HUES48 (cell line): ENCODE results near the gene SMR3A.

Source experiments
- H3K27ac ChIP-seq: one replicate; pipeline ENCODE4 v1.7.0; 2013; ENCODE audit warnings: low read depth, low read length, inconsistent platforms
- H3K27me3 ChIP-seq: 2 replicates; pipeline ENCODE4 v1.6.1; 2013; ENCODE audit warnings: mild to moderate bottlenecking, low read length; ENCODE audit not compliant: control insufficient read depth, insufficient read depth
- H3K36me3 ChIP-seq: 2 replicates; pipeline ENCODE4 v1.6.1; 2013; ENCODE audit warnings: low read length; ENCODE audit not compliant: control insufficient read depth, insufficient read depth
- H3K4me1 ChIP-seq: 2 replicates; pipeline ENCODE4 v1.6.1; 2013; ENCODE audit warnings: mild to moderate bottlenecking, low read length; ENCODE audit not compliant: control insufficient read depth, insufficient read depth
- H3K4me3 ChIP-seq: 2 replicates; pipeline ENCODE4 v1.5.1; 2013; ENCODE audit warnings: mild to moderate bottlenecking, low read depth, low read length
- H3K9ac ChIP-seq: 2 replicates; pipeline ENCODE4 v1.6.1; 2013; ENCODE audit warnings: mild to moderate bottlenecking, low read depth, low read length, moderate library complexity
- H3K9me3 ChIP-seq: 2 replicates; pipeline ENCODE4 v1.6.1; 2013; ENCODE audit warnings: low read length; ENCODE audit not compliant: control insufficient read depth, insufficient read depth

The SMR3A gene

DNA sequence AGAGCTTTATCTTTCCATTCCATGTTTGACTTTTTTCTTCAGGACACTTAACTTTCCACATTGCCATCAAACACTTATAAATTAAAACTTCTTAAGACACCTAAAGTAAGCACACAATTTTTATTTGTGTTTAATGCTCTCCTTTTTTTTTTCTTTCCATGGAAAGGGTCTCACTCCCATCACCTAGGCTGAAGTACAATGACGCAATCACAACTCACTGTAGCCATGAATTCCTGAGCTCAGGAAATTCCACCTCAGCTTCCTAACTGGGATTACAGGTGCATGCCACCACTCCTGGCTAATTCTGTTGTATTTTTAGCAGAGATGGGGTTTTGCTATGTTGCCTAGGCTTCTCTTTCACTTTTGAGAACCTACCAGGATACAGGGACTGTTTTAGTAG, 7.3 kb downstream of the SMR3A start:
- H3K4me1 ChIP-seq: no peaks in the 10 kb centered on the region
- no peaks in the 10 kb centered on the region for H3K36me3 ChIP-seq
- no peak overlapping the region for H3K9ac ChIP-seq
- no peaks in the 10 kb centered on the region for H3K27me3 ChIP-seq
- H3K27ac ChIP-seq: no peak overlapping the region
- no peak overlapping the region for H3K4me3 ChIP-seq
- H3K9me3 ChIP-seq: no peaks in the 10 kb centered on the region

- H3K27ac ChIP-seq: no peak overlapping the region
- H3K4me1 ChIP-seq: no peaks in the 10 kb centered on the region
- H3K9ac ChIP-seq: no peak overlapping the region
- no peak overlapping the region for H3K4me3 ChIP-seq
- no peaks in the 10 kb centered on the region for H3K36me3 ChIP-seq
- no peaks in the 10 kb centered on the region for H3K9me3 ChIP-seq
- no peaks in the 10 kb centered on the region for H3K27me3 ChIP-seq
These were observed 11.4 kb downstream of the SMR3A start for GRCh38 chr4:70371987-70372386.

DNA sequence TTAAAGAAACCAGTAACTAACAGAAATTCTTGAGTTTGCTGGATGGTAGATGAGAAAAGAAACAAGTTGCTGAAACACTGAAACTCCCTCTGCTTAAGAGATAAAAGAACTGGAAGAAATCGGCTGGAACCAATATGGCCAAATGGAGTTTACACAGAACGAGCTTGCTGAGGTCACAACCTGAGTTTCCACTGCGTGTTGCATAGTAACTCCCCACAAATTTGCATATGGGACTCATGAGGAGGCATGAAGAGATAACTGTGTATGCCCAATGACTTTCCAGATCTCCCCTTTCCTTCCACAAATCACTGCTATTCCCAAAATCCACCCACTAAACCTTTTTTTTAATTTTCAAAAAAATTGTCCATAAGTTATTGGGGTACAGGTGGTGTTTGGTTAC, 12.2 kb downstream of the SMR3A start:
- Histone ChIP-seq H3K27ac (no peak overlapping the region), H3K27me3 (no peaks in the 10 kb centered on the region), H3K36me3 (no peaks in the 10 kb centered on the region), H3K4me3 (no peak overlapping the region), H3K9ac (no peak overlapping the region), H3K4me1 (no peaks in the 10 kb centered on the region), H3K9me3 (no peaks in the 10 kb centered on the region)

DNA sequence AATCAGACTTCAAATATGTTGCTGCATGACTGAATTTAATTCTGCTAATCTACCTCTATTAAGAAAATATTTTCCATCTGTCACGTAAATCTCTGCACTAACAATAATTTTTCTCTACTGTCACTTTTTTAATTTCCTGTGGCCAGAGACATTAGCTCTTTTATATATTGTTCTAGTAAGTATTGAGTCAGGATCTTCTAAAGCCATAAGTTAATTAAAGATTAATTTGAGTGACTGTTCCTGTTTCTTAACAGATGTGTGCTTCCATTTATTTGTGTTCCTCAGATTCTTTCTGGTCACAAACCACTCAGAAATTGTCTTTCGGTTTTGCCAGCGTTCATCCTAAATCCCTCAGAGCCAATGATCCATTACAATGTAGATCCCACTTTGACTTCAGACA, 20.0 kb downstream of the SMR3A start:
- H3K4me3 ChIP-seq: no peak overlapping the region
- H3K36me3 ChIP-seq: no peaks in the 10 kb centered on the region
- no peaks in the 10 kb centered on the region for H3K4me1 ChIP-seq
- no peaks in the 10 kb centered on the region for H3K27me3 ChIP-seq
- no peak overlapping the region for H3K9ac ChIP-seq
- H3K27ac ChIP-seq: no peak overlapping the region
- H3K9me3 ChIP-seq: no peaks in the 10 kb centered on the region

- Histone ChIP-seq H3K4me3 (no peak within 1 kb of the TSS), H3K27me3 (no peaks in the 10 kb centered on the region), H3K27ac (no peak within 1 kb of the TSS), H3K36me3 (no peaks in the 10 kb centered on the region), H3K9me3 (no peaks in the 10 kb centered on the region), H3K4me1 (no peaks in the 10 kb centered on the region), H3K9ac (no peak within 1 kb of the TSS)
These were observed 22.2 kb downstream of the SMR3A start, which contains the start of gene SMR3B for GRCh38 chr4:70382691-70383181. Gene SMR3B, plus strand, starts transcription at chr4:70383131. Its CDS starts 1,380 bp downstream, at chr4:70384511.

DNA sequence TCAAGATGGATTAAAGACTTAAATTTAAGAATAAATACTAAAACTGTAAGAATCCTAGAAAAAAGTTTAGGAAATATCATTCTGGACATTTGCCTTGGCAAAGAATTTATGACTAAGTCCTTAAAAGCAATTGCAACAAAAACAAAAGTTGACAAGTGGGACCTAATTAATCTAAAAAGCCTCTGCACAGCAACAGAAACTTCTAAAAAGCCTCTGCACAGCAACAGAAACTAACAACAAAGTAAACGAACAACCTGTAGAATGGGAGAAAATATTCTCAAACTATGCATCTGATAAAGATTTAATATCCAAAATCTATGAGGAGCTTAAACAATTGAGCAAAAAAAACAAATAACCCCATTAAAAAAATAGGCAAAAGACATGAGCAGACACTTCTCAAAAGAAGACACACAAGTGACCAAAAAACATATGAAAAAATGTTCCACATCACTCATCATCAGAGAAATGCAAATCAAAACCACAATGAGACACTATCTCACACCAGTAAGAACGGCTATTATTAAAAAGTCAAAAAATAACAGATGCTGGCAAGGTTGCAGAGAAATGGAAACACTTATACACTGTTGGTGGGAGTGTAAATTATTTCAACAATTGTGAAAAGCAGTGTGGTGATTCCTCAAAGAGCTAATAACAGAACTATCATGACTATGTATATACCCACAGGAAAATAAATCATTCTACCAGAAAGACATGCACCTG, 31.7 kb downstream of the SMR3A start:
- Histone ChIP-seq H3K36me3 (no peaks in the 10 kb centered on the region), H3K27ac (no peak overlapping the region), H3K27me3 (no peaks in the 10 kb centered on the region), H3K4me1 (no peaks in the 10 kb centered on the region), H3K9me3 (no peaks in the 10 kb centered on the region), H3K9ac (no peak overlapping the region), H3K4me3 (no peak overlapping the region)

GRCh38 chr4:70397580-70397979, 37.0 kb downstream of the SMR3A start, which contains the start of gene OPRPN:
Gene OPRPN, plus strand, starts transcription at chr4:70397940. Its CDS starts 1,346 bp downstream, at chr4:70399286.
- Histone ChIP-seq H3K4me3 (no peak within 1 kb of the TSS), H3K36me3 (no peaks in the 10 kb centered on the region)

GRCh38 chr4:70399319-70399718, 38.8 kb downstream of the SMR3A start:
- no peak overlapping the region for H3K27ac ChIP-seq
- no peak overlapping the region for H3K9ac ChIP-seq
- no peaks in the 10 kb centered on the region for H3K27me3 ChIP-seq
- no peaks in the 10 kb centered on the region for H3K4me1 ChIP-seq
- no peak overlapping the region for H3K4me3 ChIP-seq
- no peaks in the 10 kb centered on the region for H3K36me3 ChIP-seq
- H3K9me3 ChIP-seq: no peaks in the 10 kb centered on the region

More at GRCh38 chr4:70397580-70397979, 37.0 kb downstream of the SMR3A start, which contains the start of gene OPRPN:
- Histone ChIP-seq H3K4me1 (no peaks in the 10 kb centered on the region), H3K9me3 (no peaks in the 10 kb centered on the region), H3K9ac (no peak within 1 kb of the TSS), H3K27ac (no peak within 1 kb of the TSS), H3K27me3 (no peaks in the 10 kb centered on the region)

DNA sequence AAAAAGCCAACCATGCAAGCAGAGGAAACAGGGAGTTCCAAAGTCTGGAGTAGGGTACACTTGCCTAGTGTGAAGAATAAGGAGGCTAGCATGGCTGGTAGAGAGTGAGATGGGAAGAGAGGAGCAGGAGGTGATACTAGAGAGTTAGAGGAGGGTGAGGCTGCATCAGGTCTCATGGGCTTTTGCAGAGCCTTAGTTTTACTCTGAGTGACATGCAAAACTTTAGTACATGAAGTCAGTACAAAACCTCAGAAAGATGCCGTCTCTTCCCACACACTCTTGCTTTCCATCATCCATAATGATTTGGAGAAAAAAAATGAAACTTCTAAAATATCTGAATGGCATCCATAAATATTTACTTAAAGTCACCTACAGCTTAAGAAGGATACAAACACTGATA, 42.2 kb downstream of the SMR3A start:
- no peaks in the 10 kb centered on the region for H3K36me3 ChIP-seq
- no peaks in the 10 kb centered on the region for H3K9me3 ChIP-seq
- H3K9ac ChIP-seq: no peak overlapping the region

DNA sequence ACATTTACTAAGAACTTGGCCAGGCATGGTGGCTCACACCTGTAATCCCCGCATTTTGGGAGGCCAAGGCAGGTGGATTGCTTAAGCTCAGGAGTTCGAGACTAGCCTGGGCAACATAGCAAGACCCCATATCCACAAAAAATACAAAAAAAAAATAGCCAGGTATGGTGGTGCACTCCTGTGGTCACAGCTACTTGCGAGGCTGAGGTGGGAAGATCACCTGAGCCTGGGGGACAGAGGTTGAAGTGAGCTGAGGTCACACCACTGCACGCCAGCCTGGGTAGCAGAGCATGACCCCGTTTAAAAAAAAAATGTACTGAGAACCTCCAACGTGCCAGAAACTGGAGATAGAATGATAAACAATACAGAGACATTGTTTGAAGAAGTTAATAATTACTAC, 45.2 kb downstream of the SMR3A start:
- Histone ChIP-seq H3K27me3 (no peaks in the 10 kb centered on the region), H3K9me3 (no peaks in the 10 kb centered on the region), H3K4me3 (no peak overlapping the region), H3K9ac (no peak overlapping the region), H3K4me1 (no peaks in the 10 kb centered on the region), H3K36me3 (no peaks in the 10 kb centered on the region), H3K27ac (no peak overlapping the region)

More for the DNA sequence above, 42.2 kb downstream of the SMR3A start:
- no peaks in the 10 kb centered on the region for H3K4me1 ChIP-seq
- H3K27me3 ChIP-seq: no peaks in the 10 kb centered on the region
- no peak overlapping the region for H3K27ac ChIP-seq
- H3K4me3 ChIP-seq: no peak overlapping the region
